Panc1 (cell line): ENCODE measurements around the gene UBXN6.

Source experiments
- CTCF ChIP-seq: fragments of 450-650 bp; IDR thresholded peaks from 2 replicates; pipeline ENCODE4 v1.5.1; 2017; ENCODE audit warnings: mild to moderate bottlenecking
- POLR2AphosphoS5 ChIP-seq: IDR thresholded peaks from 2 replicates; pipeline ENCODE4 v1.6.1; 2012; ENCODE audit warnings: mild to moderate bottlenecking, low read depth, low read length, moderate library complexity
- REST ChIP-seq, 2 experiments: IDR thresholded peaks; 2 replicates each; pipeline ENCODE4 v1.6.1; 2011 to 2012; ENCODE audit warnings: low read depth in 2 of 2, control low read depth in 1 of 2, low read length in 1 of 2, mild to moderate bottlenecking in 1 of 2, moderate library complexity in 1 of 2; ENCODE audit not compliant: insufficient read depth in 1 of 2
- TCF7L2 ChIP-seq: IDR thresholded peaks from 2 replicates; pipeline ENCODE4 v1.6.1; 2011; ENCODE audit warnings: mild to moderate bottlenecking, low read depth, low read length, inconsistent platforms

GRCh38 chr19:4453232-4454179 lies 4.1 kb downstream of the UBXN6 start:
- TF ChIP-seq POLR2AphosphoS5, result no peak
- TF ChIP-seq TCF7L2, result no peak
- no peak for TF ChIP-seq REST (IDR thresholded peaks at IDR 0.05; ENCODE audit: insufficient read depth in 1 of 2, low read depth in 2 of 2, low read length in 1 of 2)
- TF ChIP-seq CTCF, result no peak
